Inferior parietal cortex (tissue), 1 donor: ENCODE data around the gene MBD3L2.
A peak's percentile ranks its signal among the peaks of the same experiment; 100 is the strongest.
"Not testable (repeated sequence)": the region's sequence is repeated elsewhere in the genome, so short reads cannot be mapped to it uniquely, and the experiment has no call there.

ENCODE experiments used
- DNase-seq: peaks from one replicate; pipeline ENCODE4 v3.0.0-alpha.2; 2016; ENCODE audit errors: extremely low spot score

Gene MBD3L2

GRCh38 chr19:7059977-7060376 lies 10.9 kb downstream of the MBD3L2 start:
- not testable (repeated sequence) for DNase-seq

DNA sequence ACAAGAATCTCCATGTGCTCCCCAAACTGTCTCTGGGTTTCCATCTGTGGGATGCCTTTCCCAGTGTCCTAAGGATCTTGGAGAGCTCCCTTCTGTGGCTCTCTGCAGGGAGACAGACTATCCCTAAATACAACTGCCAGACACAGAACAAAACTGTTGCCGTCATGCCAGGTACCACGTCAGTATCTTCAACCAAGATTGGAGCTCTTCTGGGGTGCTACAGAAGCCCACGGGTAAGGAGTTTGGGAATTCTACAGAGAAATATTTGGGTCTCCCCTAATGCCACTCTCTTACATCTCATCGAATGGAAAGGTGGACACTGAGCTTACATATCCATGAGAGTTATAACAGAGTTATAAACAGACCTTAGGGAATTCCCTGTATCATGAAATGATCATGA lies 14.2 kb downstream of the MBD3L2 start:
- DNase-seq = no peak

GRCh38 chr19:7063764-7064418 lies 14.8 kb downstream of the MBD3L2 start:
- DNase-seq = no peak

- not testable (repeated sequence) for DNase-seq
Measured at GRCh38 chr19:7067122-7067521, 18.0 kb downstream of the MBD3L2 start.

GRCh38 chr19:7067716-7068115 lies 18.6 kb downstream of the MBD3L2 start:
- DNase-seq = no peak

GRCh38 chr19:7068599-7068998 lies 19.5 kb downstream of the MBD3L2 start:
- no peak for DNase-seq

- peak; percentile 93 for DNase-seq
Measured at GRCh38 chr19:7069042-7069903, 20.2 kb downstream of the MBD3L2 start, which contains the start of gene ZNF557. TSS of gene ZNF557 (plus strand) at chr19:7069703. CDS start at chr19:7075075, 5,372 bp downstream.

DNA sequence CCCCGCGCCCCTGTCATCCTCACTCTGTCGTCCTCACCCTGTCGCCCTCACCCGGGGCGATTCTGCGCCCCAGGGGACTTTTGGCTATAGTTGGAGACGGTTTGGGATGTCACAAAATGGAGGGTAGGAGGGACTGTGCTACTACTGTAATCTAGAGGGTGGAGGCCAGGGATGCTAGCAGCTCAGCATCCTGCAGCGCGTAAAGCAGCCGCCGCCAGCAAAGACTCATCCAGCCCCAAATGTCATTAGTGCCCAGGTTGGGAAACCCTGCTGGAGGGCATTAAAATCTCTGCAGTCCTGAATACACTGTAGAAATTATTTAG lies 20.7 kb downstream of the MBD3L2 start:
- no peak for DNase-seq

DNA sequence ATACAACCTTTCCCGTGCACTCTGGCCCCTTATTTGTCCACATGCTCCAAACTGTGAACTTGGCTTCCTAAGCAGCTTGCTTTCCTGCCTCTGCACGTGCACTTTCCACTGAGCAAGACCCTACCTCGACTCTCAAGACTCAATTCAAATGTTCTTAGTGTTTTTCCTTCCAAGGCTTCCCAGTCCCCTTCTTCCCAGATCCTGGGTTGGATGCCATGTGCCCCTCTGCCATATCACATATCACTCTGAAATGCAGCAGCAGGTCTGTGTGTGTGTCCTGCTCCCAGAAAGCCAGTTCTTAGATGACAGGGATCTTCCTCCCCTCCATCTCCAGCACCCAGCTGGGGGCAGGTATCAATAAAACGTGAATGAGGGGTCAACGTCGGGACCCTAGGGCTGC lies 23.4 kb downstream of the MBD3L2 start:
- DNase-seq = no peak

GRCh38 chr19:7074705-7075282 lies 25.7 kb downstream of the MBD3L2 start:
- DNase-seq = no peak

DNA sequence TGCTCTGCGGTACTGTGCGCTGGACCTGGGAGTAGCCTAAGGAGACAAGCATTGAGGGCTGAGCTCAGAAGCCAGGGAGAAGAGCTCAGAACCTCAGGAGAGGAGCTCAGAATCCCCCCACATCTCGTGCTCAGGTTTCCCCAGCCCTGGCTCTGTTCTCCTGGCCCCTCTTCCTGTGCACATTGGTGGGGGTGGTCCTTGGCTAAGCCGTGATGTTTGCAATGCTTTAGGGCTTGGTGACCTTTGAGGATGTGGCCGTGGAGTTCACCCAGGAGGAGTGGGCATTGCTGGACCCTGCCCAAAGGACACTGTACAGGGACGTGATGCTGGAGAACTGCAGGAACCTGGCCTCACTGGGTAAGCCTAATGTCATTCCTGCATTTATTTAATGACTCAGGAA lies 27.0 kb downstream of the MBD3L2 start:
- no peak for DNase-seq

DNA sequence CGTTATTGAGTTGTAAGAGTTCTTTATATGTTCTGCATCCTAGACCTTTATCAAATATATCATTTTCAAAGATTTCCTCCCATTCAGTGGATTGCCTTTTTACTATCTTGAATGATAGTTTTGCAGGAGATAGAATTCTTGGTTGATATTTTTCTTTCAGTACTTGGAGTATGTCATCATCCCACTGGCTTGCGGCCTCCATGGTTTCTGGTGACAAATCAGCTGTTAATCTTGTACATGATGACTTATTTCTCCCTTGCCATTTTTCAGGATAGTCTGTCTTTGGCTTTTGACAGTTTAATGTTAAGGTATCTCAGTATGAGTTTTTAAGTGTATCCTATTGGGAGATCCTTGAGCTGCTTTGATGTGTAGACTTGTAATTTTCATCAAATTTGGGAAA lies 28.9 kb downstream of the MBD3L2 start:
- no peak for DNase-seq

GRCh38 chr19:7083076-7083956 lies 34.2 kb downstream of the MBD3L2 start:
- no peak for DNase-seq

- DNase-seq = no peak
Measured at GRCh38 chr19:7088999-7089398, 39.9 kb downstream of the MBD3L2 start.

DNA sequence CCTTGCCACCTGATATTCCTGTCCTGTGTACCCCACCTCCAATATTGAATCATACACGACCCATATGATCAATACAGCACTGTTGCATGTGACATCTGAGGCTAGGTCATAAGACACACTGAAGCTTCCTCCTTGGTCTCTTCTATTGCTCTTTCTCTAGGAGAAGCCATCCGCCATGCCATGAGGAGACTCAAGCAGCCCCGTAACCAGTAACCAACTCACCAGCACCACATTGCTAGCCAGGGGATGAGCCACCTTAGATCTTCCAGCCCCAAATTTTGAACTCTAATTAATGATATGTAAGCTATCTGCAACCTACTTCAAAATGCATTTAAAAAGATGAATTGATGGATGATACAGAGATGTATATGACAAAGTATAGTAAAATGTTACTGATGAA lies 49.0 kb downstream of the MBD3L2 start:
- no peak for DNase-seq

DNA sequence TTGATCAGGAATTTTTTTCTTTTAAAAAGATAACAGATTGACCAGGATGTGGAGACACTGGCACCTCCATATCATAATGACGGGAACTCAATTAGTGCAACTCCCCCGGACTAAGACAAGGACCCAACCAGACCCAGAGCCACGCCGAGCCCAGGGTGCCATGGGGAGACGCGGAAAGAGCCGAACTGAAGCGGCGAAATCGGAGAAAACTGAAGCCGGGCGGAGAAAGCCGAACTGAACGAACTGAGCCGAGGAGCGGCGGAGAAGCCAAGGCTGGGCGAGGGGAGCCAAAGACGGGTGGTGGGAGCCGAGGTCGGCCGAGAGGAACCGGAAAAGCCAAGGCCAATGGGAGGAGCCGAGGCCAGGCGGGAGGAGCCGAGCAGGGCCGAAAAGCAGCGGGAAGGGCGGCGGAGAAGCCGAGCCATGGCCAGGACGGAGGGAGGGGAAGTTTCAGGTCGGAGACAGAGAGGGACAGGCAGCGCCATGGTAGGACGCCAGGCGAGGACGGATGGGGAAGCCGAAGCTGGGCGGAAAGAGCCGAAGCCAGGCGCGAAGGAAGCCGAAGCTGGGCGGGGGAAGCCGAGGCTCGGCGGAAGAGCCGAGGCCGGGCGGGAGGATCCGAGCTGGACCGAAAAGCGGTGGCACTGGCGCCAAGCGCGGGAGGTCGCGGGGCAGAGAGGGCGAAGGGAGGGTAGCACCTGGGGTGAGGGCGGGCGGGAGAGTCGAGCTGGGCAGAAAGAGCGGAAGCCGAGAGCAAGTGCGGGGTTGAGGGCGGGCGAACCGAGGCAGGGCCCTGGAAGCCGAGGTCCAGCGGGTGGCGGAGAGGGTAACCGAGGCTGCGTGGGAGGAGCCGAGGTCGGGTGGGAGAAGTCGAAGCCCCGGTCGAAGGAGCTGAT lies 49.8 kb downstream of the MBD3L2 start:
- peak; percentile 88 for DNase-seq

DNA sequence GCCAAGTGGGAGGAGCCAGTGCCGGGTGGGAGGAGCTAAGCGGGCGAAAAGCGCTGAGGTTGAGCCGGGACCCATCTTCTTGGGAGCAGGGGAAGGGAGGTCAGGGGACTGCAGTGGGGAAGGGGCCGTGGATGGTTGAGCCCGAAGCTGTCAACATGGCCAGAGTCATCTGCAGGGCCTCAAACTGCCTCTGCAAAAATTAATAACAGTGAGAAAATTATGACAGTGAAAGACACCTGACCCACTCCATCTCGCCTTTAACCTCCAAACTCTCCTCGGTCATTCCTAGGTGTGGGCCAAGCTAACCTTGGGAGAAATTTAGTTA lies 50.4 kb downstream of the MBD3L2 start:
- DNase-seq = no peak
